OCI-LY7 (cell line): ENCODE measurements around the gene HOXA7. TPM values are rescaled to one million over a fixed set of nuclear protein-coding genes. Genes with fewer than 3 reads are reported as not detected.

Source experiments
- BruUV-seq: library from RNA; stranded (reverse); fragments of 400-500 nt; replicated peaks from 2 replicates; lab custom pipeline; 2021; lab: Mats Ljungman, UMichigan
- CTCF ChIA-PET: fragments of 300-600 bp; sonication (Branson Sonifier 250); formaldehyde crosslinking; loops from one replicate; lab custom pipeline; 2022; ENCODE audit warnings: antibody characterized with exemption; ENCODE audit not compliant: unreplicated experiment; lab: Charles Lee
- POLR2A ChIA-PET: fragments of 300-600 bp; sonication (Branson Sonifier 250); formaldehyde crosslinking; loops from one replicate; lab custom pipeline; 2022; ENCODE audit warnings: antibody characterized with exemption; lab: Charles Lee
- DNase-seq: peaks from one replicate; pipeline ENCODE4 v3.0.0-alpha.2; 2015; ENCODE audit warnings: low spot score
- H2AFZ ChIP-seq: fragments of 200-600 bp; sonication (generic), shearing (Covaris generic); 2 replicates; pipeline ENCODE4 v1.6.1; 2014; ENCODE audit warnings: mild to moderate bottlenecking, antibody characterized with exemption, low read length, moderate library complexity
- H3K27ac ChIP-seq: fragments of 200-600 bp; sonication (generic); 2 replicates; pipeline ENCODE4 v1.5.1; 2014; ENCODE audit warnings: mixed run types, low read depth, mild to moderate bottlenecking, moderate library complexity, low read length, inconsistent platforms; ENCODE audit not compliant: poor library complexity, severe bottlenecking
- H3K36me3 ChIP-seq: fragments of 200-600 bp; sonication (generic); 2 replicates; pipeline ENCODE4 v1.6.1; 2014; ENCODE audit warnings: mild to moderate bottlenecking, antibody characterized with exemption, low read length, moderate library complexity, mixed read lengths; ENCODE audit not compliant: insufficient read depth
- H3K4me1 ChIP-seq: fragments of 200-600 bp; sonication (generic); 2 replicates; pipeline ENCODE4 v1.5.1; 2014; ENCODE audit warnings: mild to moderate bottlenecking, low read length; ENCODE audit not compliant: insufficient read depth, poor library complexity, severe bottlenecking
- H3K4me2 ChIP-seq: fragments of 200-600 bp; sonication (generic); 2 replicates; pipeline ENCODE4 v1.6.1; 2014; ENCODE audit warnings: mild to moderate bottlenecking, low read length
- H3K4me3 ChIP-seq: fragments of 200-600 bp; sonication (generic); 2 replicates; pipeline ENCODE4 v1.5.1; 2014; ENCODE audit warnings: mild to moderate bottlenecking, low read depth, low read length; ENCODE audit not compliant: poor library complexity, severe bottlenecking
- H3K79me2 ChIP-seq: fragments of 200-600 bp; sonication (generic); 2 replicates; pipeline ENCODE4 v1.6.1; 2016; ENCODE audit warnings: low read depth, mild to moderate bottlenecking, low read length, moderate library complexity, mixed read lengths; ENCODE audit not compliant: insufficient read depth
- H3K9me2 ChIP-seq: fragments of 200-600 bp; sonication (generic); 2 replicates; pipeline ENCODE4 v1.6.1; 2016; ENCODE audit warnings: mild to moderate bottlenecking, low read length, mixed read lengths; ENCODE audit not compliant: insufficient read depth
- H3K9me3 ChIP-seq: fragments of 200-600 bp; sonication (generic); 2 replicates; pipeline ENCODE4 v1.6.1; 2014; ENCODE audit warnings: mild to moderate bottlenecking, mixed run types, low read length, mixed read lengths
- H4K20me1 ChIP-seq: fragments of 200-600 bp; sonication (generic); 2 replicates; pipeline ENCODE4 v1.6.1; 2014; ENCODE audit warnings: mild to moderate bottlenecking, antibody characterized with exemption, low read length, moderate library complexity, mixed read lengths; ENCODE audit not compliant: insufficient read depth
- EZH2phosphoT487 ChIP-seq: fragments of 200-600 bp; sonication (generic); IDR thresholded peaks from 2 replicates; pipeline ENCODE4 v1.6.1; 2018; ENCODE audit warnings: low read depth, borderline replicate concordance, mild to moderate bottlenecking, mixed run types, antibody characterized with exemption, low read length, moderate library complexity, mixed read lengths
- intact Hi-C: fragments of 100-400 bp; cut with micrococcal nuclease; formaldehyde crosslinking; loops from one replicate; pipeline ENCODE4 v1.10.0; 2022; ENCODE audit not compliant: unreplicated experiment
- total RNA-seq, 2 experiments: library from RNA; depleted of rRNA in 1 of 2; stranded (reverse); fragments of >200 nt in 1 of 2; shearing (Covaris generic) in 1 of 2; gene quantifications; 2 replicates each; pipeline ENCODE4 v1.2.3, GENCODE V29; 2014 to 2022
- TF ChIP-seq, protein P1 (sequence below): fragments of 200-600 bp; sonication (generic); conservative IDR thresholded peaks from 2 replicates; pipeline ENCODE4 v1.5.1; 2014; ENCODE audit warnings: mild to moderate bottlenecking, antibody characterized with exemption, low read length, moderate library complexity, mixed read lengths

The HOXA7 gene
- total RNA-seq, 2 experiments from 2014 or later, result 1.2 to 6.0 TPM

DNA sequence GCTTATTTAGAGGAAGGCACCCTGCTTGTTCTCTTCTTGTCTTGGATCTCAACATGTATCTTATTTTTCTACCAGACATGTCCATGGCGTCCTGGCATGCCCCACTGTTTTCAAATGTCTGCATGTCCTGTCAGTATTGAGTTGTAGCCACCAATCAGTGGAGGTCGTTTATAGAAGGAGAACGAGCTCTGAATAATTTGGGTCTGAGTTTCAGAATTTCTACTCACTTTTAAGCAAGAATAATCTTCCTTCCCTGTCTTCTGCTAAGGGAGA, 46.3 kb upstream of the HOXA7 start:
- Histone ChIP-seq H3K4me2 (no peak overlapping the region), H3K79me2 (no peaks in the 10 kb centered on the region), H3K9me3 (no peaks in the 10 kb centered on the region), H2AFZ (no peak overlapping the region), H3K36me3 (no peaks in the 10 kb centered on the region), H4K20me1 (no peaks in the 10 kb centered on the region), H3K27ac (no peak overlapping the region), H3K4me3 (no peak overlapping the region), H3K9me2 (no peaks in the 10 kb centered on the region), H3K4me1 (peaks cover 17% of the 10 kb centered on the region)
- intact Hi-C loops, result no loop called here
- BruUV-seq, result no TSS peak
- no peak for DNase-seq
- ChIA-PET POLR2A (no interaction called here), CTCF (no interaction called here)
- TF ChIP-seq EZH2phosphoT487, result no peak
- TF ChIP-seq, protein P1, sequence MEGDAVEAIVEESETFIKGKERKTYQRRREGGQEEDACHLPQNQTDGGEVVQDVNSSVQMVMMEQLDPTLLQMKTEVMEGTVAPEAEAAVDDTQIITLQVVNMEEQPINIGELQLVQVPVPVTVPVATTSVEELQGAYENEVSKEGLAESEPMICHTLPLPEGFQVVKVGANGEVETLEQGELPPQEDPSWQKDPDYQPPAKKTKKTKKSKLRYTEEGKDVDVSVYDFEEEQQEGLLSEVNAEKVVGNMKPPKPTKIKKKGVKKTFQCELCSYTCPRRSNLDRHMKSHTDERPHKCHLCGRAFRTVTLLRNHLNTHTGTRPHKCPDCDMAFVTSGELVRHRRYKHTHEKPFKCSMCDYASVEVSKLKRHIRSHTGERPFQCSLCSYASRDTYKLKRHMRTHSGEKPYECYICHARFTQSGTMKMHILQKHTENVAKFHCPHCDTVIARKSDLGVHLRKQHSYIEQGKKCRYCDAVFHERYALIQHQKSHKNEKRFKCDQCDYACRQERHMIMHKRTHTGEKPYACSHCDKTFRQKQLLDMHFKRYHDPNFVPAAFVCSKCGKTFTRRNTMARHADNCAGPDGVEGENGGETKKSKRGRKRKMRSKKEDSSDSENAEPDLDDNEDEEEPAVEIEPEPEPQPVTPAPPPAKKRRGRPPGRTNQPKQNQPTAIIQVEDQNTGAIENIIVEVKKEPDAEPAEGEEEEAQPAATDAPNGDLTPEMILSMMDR, result no peak

- ChIA-PET POLR2A (no interaction called here), CTCF (interaction anchor here (0.6 kb wide), 1 partner anchor 23 kb away, joined by 3 read pairs; no protein-coding TSS in a partner anchor)
- BruUV-seq, result no TSS peak
- no peak overlapping the region for H3K27ac ChIP-seq
- TF ChIP-seq, protein P1, result no peak
- no peak for TF ChIP-seq EZH2phosphoT487
- H3K36me3 ChIP-seq, result no peaks in the 10 kb centered on the region
- peaks cover 17% of the 10 kb centered on the region for H3K4me1 ChIP-seq
- H3K9me3 ChIP-seq, result no peaks in the 10 kb centered on the region
- no peak overlapping the region for H3K4me2 ChIP-seq
- H3K79me2 ChIP-seq, result no peaks in the 10 kb centered on the region
- H4K20me1 ChIP-seq, result no peaks in the 10 kb centered on the region
- intact Hi-C loops, result no loop called here
- peak overlapping the region; percentile 13; the same call in 1 of the 2 replicates for H2AFZ ChIP-seq
- H3K9me2 ChIP-seq, result no peaks in the 10 kb centered on the region
- no peak for DNase-seq
- no peak overlapping the region for H3K4me3 ChIP-seq
Measured at GRCh38 chr7:27202018-27202861, 45.8 kb upstream of the HOXA7 start.

GRCh38 chr7:27201580-27202017, 45.1 kb upstream of the HOXA7 start:
- no peak overlapping the region for H3K4me3 ChIP-seq
- peaks cover 17% of the 10 kb centered on the region for H3K4me1 ChIP-seq
- TF ChIP-seq EZH2phosphoT487, result no peak
- TF ChIP-seq, protein P1, result no peak
- intact Hi-C loops, result no loop called here
- no peaks in the 10 kb centered on the region for H3K36me3 ChIP-seq
- CTCF ChIA-PET, result interaction anchor here (0.6 kb wide), 1 partner anchor 22 kb away, joined by 3 read pairs; no protein-coding TSS in a partner anchor
- no peaks in the 10 kb centered on the region for H3K79me2 ChIP-seq
- H3K9me3 ChIP-seq, result no peaks in the 10 kb centered on the region
- no peak overlapping the region for H3K27ac ChIP-seq
- POLR2A ChIA-PET, result no interaction called here
- no peaks in the 10 kb centered on the region for H3K9me2 ChIP-seq
- no peaks in the 10 kb centered on the region for H4K20me1 ChIP-seq
- H3K4me2 ChIP-seq, result peak overlapping the region; percentile 86
- DNase-seq, result no peak
- no TSS peak for BruUV-seq
- peak overlapping the region; percentile 13; the same call in 1 of the 2 replicates for H2AFZ ChIP-seq
